ENCODE measurements around the gene GUCA2A. TPM values are rescaled to one million over a fixed set of nuclear protein-coding genes. Genes with fewer than 3 reads are reported as not detected.

The GUCA2A gene
- total RNA-seq, 1 donor from 2014 or later: not detected

DNA sequence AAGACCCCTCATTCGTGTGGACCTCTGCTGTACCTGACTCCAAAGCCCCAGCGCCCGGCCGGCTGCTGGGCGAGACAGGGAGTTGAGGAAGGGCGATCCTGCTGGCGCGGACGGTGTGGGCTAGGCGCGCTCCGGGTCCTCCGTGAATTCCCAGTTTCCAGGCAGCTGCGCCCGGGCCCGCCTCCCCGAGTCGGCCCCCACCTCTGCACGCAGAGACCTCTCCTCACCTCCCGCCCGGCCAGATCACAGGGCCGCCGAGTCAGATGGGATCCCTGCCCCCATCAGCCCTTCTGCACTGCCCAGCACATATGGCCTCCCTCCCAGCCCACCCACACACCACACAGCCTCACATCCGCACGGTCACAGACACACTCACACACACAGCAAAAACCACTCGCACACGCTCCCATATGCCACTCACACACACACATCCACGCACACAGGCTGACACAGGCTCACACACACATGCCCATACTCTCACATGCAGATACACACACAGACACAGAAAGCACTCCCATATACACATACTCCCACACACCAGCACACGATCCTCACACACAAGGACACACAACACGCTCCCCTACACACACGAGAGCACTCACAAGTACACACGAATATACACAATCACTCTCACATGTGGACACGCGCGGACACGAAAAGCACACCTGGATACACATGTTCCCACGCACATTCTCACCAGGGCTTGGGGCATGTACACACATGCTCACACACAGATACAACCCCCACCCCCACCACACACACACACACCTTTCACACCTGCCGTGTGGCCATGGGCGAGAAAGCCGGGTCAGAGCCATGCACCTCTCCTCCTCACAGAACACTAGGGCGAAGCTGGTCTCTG is 18.6 kb downstream of the GUCA2A start:
- no peaks in the 10 kb centered on the region for H3K4me1 Mint-ChIP-seq
- no peaks in the 10 kb centered on the region for H3K9me3 Mint-ChIP-seq
- no peak for DNase-seq (ENCODE audit: low spot score in 2 of 2, unreplicated experiment in 2 of 2)
- H3K27ac Mint-ChIP-seq: no peak overlapping the region
- peaks cover 33% of the 10 kb centered on the region for H3K27me3 Mint-ChIP-seq (ENCODE audit: low read depth)
- H3K36me3 Mint-ChIP-seq: no peaks in the 10 kb centered on the region
- H3K4me3 Mint-ChIP-seq: no peak overlapping the region
- TF ChIP-seq, protein P1, sequence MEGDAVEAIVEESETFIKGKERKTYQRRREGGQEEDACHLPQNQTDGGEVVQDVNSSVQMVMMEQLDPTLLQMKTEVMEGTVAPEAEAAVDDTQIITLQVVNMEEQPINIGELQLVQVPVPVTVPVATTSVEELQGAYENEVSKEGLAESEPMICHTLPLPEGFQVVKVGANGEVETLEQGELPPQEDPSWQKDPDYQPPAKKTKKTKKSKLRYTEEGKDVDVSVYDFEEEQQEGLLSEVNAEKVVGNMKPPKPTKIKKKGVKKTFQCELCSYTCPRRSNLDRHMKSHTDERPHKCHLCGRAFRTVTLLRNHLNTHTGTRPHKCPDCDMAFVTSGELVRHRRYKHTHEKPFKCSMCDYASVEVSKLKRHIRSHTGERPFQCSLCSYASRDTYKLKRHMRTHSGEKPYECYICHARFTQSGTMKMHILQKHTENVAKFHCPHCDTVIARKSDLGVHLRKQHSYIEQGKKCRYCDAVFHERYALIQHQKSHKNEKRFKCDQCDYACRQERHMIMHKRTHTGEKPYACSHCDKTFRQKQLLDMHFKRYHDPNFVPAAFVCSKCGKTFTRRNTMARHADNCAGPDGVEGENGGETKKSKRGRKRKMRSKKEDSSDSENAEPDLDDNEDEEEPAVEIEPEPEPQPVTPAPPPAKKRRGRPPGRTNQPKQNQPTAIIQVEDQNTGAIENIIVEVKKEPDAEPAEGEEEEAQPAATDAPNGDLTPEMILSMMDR (IDR thresholded peaks at IDR 0.05; ENCODE audit: unreplicated experiment): no peak

DNA sequence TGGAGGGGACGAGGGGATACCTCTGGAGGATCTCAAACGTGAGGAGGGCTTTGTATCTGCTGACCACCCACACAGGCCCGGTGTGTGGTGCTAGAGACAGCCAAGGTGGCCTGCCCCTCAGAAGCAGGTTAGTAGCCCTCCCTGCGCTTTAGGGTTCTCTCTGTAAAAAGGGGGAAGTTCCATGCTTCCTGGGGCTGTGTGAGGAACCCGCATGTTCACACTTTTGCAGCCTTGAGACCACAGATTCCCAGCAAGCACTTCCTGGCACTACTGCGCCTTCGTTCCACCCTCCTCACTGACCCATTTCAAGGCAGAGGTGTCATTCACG is 19.2 kb downstream of the GUCA2A start:
- Mint-ChIP-seq H3K36me3 (no peaks in the 10 kb centered on the region), H3K27me3 (ENCODE audit: low read depth) (peaks cover 34% of the 10 kb centered on the region), H3K27ac (no peak overlapping the region), H3K4me1 (no peaks in the 10 kb centered on the region), H3K4me3 (no peak overlapping the region), H3K9me3 (no peaks in the 10 kb centered on the region)
- DNase-seq (ENCODE audit: low spot score in 2 of 2, unreplicated experiment in 2 of 2): no peak
- TF ChIP-seq, protein P1 (IDR thresholded peaks at IDR 0.05; ENCODE audit: unreplicated experiment): no peak

DNA sequence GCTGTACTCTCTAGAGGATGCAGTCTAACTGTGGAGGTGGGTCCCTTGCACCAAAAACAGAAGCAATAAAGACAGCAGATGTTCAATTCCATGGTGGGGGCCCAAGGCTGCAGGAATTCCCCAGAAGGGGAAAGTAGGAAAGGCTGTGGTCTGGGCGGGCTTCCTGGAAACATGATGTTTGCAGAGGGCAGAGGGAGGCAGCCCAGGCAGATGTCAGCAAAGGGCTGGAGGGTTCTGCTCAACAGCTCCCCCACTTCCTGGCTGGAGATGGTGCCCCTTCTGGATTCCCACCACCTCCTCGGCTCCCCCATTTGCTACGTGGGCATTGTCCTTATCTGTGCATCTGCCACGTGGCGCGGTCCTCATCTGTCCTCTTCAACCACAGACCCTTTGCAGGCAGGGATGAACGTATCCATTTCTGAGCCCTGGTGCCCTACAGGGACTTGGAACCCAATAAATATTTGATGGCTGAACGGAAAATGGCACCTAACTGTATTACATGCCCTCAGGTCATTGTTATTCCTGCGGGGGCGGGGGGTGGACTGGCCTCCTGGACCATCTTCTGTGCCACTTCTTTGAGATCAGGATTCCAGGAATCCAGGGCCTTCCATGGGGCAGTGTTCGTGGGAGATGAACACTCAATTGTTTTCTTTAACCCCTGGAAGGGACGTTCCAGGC is 19.7 kb downstream of the GUCA2A start:
- no peaks in the 10 kb centered on the region for H3K4me1 Mint-ChIP-seq
- no peak overlapping the region for H3K27ac Mint-ChIP-seq
- H3K9me3 Mint-ChIP-seq: no peaks in the 10 kb centered on the region
- TF ChIP-seq, protein P1 (IDR thresholded peaks at IDR 0.05; ENCODE audit: unreplicated experiment): no peak
- peaks cover 29% of the 10 kb centered on the region for H3K27me3 Mint-ChIP-seq (ENCODE audit: low read depth)
- H3K4me3 Mint-ChIP-seq: no peak overlapping the region
- no peaks in the 10 kb centered on the region for H3K36me3 Mint-ChIP-seq
- DNase-seq (ENCODE audit: low spot score in 2 of 2, unreplicated experiment in 2 of 2): no peak

DNA sequence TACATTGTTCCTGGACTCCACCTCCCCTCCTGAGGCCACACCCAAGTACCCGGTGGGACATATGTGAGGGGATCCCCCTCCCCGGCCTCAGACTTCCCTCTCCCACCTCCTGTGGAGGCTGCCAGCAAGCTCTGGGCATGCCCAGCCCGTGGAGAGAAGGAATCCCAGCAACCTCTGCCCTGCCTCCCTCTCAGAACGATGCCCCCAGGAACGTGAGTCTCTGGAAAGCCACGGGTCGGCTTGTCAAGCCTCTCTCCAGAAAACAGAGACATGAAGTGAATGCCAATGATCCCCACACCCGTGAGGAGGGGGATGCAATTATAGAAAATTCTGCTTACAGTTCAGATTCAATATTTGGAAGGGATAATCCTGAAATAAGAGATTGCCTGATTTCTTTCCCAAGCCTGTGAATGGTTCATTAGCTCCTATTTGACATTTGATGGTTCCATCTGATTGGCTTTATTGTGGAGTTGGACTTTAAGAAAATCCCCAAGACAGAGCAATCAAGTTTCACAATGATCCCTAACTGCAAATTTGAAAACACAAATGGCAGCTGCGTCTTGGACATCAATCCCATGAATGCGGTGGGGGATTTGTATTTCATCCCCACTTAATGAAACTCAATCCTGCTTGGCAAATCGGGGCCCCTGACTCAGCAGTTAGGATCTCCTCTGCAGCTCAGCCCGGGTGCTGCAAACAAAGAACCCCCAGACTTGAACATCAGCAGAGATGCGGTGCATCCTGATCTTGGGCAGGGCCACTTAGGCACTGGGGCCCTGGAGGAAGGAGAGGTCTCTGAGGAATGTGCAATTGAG is 20.4 kb downstream of the GUCA2A start:
- peaks cover 4% of the 10 kb centered on the region for H3K9me3 Mint-ChIP-seq
- no peaks in the 10 kb centered on the region for H3K36me3 Mint-ChIP-seq
- no peak for DNase-seq (ENCODE audit: low spot score in 2 of 2, unreplicated experiment in 2 of 2)
- no peak overlapping the region for H3K4me3 Mint-ChIP-seq
- TF ChIP-seq, protein P1 (IDR thresholded peaks at IDR 0.05; ENCODE audit: unreplicated experiment): no peak
- no peaks in the 10 kb centered on the region for H3K4me1 Mint-ChIP-seq
- no peak overlapping the region for H3K27ac Mint-ChIP-seq
- H3K27me3 Mint-ChIP-seq (ENCODE audit: low read depth): peaks cover 29% of the 10 kb centered on the region

DNA sequence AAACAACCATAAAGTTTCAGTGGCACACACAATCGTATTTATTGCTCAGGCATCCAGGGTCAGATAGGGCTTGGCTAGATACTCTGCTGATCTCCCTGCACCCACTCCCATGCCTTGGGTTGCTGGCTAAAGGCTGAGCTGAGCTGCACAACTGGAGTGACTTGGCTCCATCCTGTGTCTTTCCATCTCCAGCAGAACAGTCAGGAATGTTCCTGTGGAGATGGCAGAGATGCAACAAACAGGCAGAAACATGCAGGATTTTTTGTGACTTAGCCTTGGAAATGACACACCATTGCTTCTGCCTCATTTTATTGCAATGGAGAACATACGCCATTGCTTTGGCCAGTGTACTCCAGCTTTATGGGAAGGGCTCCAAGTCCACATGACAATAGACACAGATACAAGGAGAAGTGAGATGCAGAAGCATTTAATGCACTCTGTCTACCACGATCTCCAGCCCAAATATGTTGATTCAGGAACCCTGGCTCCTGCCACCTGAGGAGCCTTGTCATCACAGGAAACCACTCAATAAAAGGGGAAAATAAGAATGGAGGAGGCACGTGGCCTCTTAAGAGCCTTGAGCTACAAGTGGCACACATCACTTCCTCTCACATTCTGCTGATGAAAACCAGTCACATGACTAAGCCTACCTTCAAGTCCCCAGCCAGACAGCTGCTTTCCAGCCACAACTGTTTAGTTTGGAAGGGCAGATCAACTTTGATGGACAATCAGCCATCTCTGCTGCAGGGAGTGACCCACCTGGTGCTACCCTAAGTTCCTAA is 21.5 kb downstream of the GUCA2A start:
- no peak for DNase-seq (ENCODE audit: low spot score in 2 of 2, unreplicated experiment in 2 of 2)
- Mint-ChIP-seq H3K9me3 (peaks cover 4% of the 10 kb centered on the region), H3K27me3 (ENCODE audit: low read depth) (peaks cover 29% of the 10 kb centered on the region), H3K4me1 (no peaks in the 10 kb centered on the region), H3K4me3 (no peak overlapping the region), H3K36me3 (no peaks in the 10 kb centered on the region), H3K27ac (no peak overlapping the region)
- TF ChIP-seq, protein P1 (IDR thresholded peaks at IDR 0.05; ENCODE audit: unreplicated experiment): no peak
